IPS-NIHi7 (cell line): ENCODE data around the gene HPS5.
"Not testable (repeated sequence)": the region's sequence is repeated elsewhere in the genome, so short reads cannot be mapped to it uniquely, and the experiment has no call there.

Experiments
- DNase-seq: peaks from one replicate; pipeline ENCODE4 v3.0.0; 2012; ENCODE audit warnings: mixed read lengths; ENCODE audit errors: extremely low spot score

HPS5 gene, protein sequence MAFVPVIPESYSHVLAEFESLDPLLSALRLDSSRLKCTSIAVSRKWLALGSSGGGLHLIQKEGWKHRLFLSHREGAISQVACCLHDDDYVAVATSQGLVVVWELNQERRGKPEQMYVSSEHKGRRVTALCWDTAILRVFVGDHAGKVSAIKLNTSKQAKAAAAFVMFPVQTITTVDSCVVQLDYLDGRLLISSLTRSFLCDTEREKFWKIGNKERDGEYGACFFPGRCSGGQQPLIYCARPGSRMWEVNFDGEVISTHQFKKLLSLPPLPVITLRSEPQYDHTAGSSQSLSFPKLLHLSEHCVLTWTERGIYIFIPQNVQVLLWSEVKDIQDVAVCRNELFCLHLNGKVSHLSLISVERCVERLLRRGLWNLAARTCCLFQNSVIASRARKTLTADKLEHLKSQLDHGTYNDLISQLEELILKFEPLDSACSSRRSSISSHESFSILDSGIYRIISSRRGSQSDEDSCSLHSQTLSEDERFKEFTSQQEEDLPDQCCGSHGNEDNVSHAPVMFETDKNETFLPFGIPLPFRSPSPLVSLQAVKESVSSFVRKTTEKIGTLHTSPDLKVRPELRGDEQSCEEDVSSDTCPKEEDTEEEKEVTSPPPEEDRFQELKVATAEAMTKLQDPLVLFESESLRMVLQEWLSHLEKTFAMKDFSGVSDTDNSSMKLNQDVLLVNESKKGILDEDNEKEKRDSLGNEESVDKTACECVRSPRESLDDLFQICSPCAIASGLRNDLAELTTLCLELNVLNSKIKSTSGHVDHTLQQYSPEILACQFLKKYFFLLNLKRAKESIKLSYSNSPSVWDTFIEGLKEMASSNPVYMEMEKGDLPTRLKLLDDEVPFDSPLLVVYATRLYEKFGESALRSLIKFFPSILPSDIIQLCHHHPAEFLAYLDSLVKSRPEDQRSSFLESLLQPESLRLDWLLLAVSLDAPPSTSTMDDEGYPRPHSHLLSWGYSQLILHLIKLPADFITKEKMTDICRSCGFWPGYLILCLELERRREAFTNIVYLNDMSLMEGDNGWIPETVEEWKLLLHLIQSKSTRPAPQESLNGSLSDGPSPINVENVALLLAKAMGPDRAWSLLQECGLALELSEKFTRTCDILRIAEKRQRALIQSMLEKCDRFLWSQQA

DNA sequence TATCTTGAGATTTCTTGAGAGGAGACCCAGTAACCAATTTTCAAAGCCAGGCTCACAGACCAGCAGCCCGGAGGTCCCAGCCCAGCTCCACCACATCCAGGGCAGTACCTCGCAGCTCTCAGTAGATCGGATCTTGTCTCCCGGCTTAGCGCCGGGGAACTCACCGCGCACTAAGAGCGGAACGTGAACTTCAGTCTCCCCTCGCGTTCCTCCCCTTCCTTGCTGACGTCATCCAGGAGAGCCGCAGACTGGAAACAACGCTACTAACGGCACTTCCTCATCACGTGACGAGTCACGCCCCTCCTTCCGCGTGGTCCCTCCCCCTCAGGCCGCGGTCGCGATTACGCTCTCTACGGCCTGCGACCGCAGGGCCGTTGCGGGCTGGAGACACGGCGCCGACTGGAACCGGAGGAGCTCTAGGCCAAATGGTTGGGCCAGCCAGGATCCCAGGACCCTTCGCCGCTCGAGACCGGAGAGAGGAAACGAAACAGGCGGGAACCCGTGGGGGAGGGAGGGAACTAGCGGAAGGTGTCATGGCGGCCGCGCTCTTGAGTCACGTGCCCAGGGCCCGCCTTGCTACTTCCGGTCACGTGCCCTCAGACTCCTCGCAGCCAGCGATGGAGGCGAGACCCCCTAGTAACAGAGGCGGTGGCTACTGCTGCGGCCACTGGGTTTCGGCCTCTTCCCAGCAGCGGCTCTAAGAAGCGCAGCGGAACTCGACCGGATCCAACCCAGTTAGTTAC lies at the start of gene HPS5, which contains the start of gene GTF2H1:
Gene HPS5, minus strand, starts transcription at position 172 of the 743 bp plus-strand sequence. CDS start 4,282 bp downstream, outside the sequence.
Gene GTF2H1, plus strand, starts transcription at position 599 of the 743 bp plus-strand sequence. CDS start 10,508 bp downstream, outside the sequence.
- peak; percentile 98 for DNase-seq

- DNase-seq = no peak
Observed at GRCh38 chr11:18371279-18371678, 49.3 kb upstream of the HPS5 start.

GRCh38 chr11:18369398-18369797 lies 47.5 kb upstream of the HPS5 start:
- no peak for DNase-seq

DNA sequence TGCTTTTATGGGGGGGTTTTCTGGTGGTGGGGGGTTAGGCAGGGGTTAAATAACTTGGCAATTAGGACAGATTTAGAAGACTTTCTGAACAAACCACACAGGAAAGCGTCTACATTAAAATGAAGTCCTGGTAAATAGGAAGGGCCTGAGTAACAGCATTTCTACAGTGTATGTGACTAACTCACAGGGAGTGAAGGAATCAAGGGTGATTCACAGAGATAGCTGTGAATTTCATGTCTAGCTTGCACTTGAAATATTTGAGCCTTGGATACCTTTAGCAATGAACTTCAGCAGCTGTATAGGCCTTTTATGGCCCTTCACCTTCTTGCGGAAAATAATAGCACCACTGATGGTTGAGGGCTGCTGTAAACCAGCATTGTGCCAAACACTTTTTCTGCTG lies 46.3 kb upstream of the HPS5 start:
- no peak for DNase-seq

- no peak for DNase-seq
Observed at GRCh38 chr11:18367431-18367830, 45.5 kb upstream of the HPS5 start.

DNA sequence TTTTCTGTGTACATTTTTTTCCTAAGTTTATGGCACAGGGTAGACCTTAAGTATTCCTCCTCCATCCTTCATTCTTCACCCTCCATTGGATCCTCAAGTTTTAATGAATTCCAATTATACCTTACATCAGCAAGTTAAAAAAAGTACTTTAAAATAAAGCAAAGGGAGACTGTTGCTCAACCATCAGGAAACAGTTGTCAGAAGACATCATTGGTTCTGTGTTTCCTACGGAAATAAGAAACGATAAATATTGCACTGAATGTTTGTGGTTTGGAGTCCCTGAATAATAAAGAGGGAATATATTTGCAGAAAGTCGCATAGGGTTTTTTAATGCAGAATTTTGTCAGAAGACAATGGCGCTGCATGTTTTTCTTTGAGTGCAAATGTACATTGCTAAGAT lies 44.3 kb upstream of the HPS5 start:
- DNase-seq = no peak

DNA sequence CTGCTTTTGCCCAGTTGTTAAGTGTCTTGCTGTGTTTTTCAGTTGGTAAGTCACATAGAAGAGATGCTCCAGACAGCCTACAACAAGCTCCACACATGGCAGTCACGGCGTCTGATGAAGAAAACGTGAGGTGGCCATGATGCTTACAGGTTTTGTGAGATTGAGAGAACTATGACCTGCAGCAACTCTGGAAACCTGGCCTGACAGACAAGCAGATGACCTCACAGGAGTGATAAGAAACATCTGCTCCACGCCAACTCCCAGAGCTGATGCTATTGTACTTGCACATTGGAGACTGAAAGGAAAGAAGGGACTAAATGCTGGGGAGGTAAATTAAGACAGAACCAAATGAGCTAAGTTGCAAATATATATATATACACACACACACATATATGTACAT lies 43.8 kb upstream of the HPS5 start:
- DNase-seq = no peak

DNA sequence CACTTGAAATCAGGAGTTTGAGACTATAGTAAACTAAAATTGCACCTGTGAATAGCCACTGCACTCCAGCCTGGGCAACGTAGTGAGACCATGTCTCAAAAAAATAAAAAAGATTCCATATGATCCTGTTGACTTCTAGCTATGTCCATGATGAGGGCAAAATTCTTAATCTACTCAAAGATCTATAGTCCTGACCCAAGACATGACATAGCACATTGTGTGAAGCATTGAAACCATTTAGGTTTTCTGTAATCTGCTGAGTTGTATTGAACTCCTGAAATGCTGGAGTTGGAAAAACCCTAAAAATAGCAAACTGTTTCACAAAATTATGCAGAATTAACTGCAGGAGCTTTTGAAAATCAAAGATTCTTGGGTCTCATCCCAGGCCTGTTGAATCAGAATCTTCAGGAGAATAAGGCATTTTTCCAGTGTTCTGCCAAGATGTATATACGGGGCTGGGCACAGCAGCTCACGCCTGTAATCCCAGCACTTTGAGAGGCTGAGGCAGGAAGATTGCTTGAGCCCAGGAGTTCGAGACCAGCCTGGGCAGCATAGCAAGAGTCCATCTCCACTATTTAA lies 42.6 kb upstream of the HPS5 start:
- DNase-seq = no peak

- no peak for DNase-seq
Observed at GRCh38 chr11:18361154-18361553, 39.2 kb upstream of the HPS5 start.

- DNase-seq = no peak
Observed at GRCh38 chr11:18358646-18359045, 36.7 kb upstream of the HPS5 start.

- DNase-seq = no peak
Observed at GRCh38 chr11:18352581-18352980, 30.6 kb upstream of the HPS5 start.

DNA sequence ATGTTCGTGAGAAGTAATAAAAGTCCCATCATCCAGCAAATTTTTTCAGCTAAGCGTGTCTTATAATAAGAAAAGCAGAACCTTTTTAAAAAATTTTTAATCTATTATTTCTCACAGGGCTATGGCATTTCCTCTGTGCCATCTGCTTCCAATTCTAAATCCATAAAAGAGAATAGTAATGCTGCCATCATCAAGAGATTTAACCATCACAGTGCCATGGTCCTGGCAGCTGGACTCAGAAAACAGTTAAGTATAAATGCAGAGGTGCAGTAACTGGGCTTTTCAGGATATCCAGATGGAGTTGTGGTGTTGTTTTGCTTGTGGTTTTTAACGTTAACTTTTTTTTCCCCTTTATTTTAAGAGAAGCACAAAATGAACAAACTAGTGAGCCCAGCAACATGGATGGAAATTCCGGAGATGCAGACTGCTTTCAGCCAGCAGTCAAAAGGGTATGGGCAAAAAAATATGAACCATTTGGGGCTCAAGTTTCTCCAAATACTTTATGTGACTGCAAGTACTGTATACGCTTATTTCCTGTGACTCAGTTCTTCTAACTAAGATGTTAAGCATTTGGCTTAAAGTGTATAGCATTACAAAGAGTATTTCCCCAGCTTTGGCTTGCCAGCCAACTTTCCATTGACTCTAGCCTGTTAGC lies 25.7 kb upstream of the HPS5 start:
- no peak for DNase-seq

DNA sequence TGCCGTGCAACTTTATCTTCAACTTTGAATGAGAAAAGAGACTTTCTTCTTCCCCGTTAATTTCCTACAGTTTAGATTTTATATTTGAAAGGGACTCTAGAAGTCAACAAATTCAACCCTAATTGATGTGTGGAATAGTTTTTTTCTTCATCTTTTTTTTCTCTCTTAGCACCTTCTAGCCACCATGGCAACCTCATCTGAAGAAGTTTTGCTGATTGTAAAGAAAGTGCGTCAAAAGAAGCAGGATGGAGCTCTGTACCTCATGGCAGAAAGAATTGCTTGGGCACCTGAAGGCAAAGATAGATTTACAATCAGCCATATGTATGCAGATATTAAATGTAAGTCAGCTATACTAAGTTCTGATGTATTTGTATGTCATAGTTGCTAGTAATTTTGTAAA lies 11.0 kb upstream of the HPS5 start:
- no peak for DNase-seq

DNA sequence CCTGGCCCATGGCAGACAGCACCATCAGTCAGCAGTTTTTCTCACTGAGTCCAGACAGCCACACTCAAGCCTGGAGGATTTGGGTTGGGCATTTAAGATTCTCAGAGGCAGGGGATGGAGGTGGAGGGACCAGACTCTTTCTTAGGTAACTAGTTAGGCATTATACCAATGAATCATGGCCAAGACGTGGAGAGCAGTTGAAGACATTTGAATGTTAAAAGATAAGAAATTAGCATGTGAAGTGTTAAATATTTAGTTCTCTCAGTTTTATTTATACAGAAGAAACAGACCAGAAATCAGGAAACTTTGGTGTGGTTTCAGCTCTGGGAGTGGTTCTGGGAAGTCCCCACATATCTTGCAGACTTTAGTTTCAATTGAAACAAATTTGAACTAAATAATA lies 10.4 kb upstream of the HPS5 start:
- peak; percentile 25 for DNase-seq

DNA sequence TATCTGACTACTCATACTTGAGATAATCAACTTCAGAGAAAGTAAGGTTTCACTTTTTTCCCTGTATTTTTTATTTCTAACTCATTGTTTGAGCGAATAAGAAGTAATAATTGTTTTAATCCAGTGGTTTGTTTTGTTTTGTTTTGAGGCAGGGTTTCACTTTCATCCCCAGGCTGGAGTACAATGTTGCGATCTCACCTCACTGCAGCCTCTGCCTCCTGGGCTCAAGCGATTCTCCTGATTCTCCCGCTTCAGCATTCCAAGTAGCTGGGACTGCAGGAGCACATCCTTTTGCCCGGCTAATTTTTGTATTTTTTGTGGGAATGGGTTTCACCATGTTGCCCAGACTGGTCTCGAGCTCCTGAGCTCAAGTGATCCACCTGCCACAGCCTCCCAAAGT lies 9.0 kb upstream of the HPS5 start:
- no peak for DNase-seq

DNA sequence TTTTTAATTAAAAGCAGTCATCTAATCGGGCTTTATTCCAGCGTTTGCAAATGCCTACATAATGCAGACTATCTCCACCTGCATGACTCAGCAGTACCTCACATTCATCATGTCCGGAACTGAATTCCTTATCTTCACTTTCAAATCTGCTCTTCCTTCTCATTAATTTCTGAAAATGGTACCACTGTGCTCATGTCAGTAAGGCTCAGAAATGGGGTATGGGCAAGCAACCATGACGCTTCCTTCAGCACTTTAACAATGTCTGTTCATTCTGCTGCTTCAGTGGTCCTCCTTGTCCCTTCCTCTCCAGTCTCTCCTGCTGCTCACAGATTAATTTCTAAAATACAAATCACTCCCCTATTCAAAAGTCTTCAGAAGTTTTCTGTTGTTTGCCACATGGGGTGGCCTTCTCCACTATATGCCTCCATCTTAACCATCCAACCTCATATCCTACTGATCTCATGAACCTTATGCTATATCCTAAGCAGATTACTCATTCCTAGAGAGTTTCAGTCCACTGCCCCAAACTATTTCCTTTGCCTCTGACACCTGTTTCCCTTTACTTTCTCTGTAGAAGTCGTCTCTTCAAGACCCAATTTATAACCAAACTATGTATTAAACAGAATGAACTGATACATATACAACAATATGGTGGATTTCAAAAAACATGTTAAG lies 7.4 kb upstream of the HPS5 start:
- DNase-seq = no peak

DNA sequence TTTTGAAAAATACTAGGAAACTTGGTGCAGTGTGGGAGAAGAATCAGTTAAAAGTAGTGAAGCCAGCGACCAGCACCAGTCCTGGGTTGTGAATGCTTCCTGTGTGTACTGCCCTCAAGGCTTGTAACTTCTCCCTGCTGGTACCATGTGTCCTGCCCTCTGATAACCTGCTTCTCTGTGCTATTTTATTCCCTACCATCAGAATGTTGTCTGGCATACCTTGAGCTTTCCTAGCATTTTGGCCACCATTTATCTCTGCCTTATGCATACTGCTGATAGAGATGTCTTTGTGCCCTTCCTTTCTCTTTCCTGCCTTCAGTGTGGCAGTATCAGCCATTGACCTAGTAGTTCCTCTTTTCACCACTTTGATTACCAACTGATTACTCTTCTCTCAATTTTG lies 2.4 kb upstream of the HPS5 start:
- DNase-seq = no peak

DNA sequence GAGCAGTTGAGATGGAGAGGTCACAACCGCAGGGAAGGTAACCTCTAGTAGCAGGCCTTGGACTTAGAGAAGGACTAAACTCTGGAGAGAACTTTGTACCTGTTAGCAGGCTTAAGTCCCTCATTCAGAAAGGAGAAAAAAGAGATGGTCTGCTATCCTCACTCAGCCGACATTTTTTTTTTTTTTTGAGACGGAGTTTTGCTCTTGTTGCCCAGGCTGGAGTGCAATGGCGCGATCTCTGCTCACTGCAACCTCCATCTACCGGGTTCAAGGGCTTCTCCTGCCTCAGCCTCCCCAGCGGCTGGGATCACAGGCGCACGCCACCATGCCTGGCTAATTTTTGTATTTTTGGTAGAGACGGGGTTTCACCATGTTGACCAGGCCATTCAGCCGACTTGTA lies 1.9 kb upstream of the HPS5 start:
- DNase-seq = not testable (repeated sequence)

DNA sequence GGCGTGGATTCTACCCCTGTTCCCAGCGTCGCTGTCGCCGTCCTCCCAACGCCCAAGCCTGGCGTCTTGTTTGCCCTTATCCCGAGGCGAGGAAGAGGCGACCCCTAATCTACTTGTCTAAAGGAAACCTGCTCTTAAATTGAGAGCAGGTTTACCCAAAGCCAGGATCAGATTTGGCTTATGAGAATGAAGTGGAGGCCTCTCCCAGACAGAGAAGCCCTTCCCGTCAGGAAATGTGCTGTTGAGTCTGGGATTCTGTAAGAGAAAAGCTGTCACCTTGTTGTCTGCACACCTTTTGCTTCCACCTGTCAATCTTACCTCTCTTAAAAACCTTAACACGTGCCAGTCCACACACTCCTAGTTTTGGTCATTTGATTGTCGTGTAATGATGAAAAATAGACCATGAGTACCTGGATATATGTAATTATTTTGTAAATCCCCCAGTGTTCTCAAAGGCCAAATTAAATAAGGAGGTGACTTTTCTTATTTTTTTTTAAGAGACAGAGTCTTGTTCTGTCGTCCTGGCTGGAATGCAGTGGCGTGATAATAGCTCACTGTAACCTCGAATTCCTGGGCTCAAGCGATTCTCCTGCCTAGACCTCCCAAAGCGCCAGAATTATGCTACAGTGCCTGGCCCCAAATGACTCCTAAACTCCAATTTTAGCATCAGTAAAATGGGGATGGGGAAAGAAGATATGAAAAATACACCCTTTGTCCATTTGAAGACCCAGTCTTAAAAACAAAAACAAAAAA lies 1.1 kb upstream of the HPS5 start:
- peak; percentile 8 for DNase-seq
